ENCODE data around the gene OR11H7.
"Not testable (repeated sequence)": the region's sequence is repeated elsewhere in the genome, so short reads cannot be mapped to it uniquely, and the experiment has no call there.

Gene OR11H7

GRCh38 chr14:20194101-20194500 lies 34.7 kb upstream of the OR11H7 start:
- TF ChIP-seq, protein P1, sequence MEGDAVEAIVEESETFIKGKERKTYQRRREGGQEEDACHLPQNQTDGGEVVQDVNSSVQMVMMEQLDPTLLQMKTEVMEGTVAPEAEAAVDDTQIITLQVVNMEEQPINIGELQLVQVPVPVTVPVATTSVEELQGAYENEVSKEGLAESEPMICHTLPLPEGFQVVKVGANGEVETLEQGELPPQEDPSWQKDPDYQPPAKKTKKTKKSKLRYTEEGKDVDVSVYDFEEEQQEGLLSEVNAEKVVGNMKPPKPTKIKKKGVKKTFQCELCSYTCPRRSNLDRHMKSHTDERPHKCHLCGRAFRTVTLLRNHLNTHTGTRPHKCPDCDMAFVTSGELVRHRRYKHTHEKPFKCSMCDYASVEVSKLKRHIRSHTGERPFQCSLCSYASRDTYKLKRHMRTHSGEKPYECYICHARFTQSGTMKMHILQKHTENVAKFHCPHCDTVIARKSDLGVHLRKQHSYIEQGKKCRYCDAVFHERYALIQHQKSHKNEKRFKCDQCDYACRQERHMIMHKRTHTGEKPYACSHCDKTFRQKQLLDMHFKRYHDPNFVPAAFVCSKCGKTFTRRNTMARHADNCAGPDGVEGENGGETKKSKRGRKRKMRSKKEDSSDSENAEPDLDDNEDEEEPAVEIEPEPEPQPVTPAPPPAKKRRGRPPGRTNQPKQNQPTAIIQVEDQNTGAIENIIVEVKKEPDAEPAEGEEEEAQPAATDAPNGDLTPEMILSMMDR (IDR thresholded peaks at IDR 0.05; ENCODE audit: extremely low read depth, missing control alignments), result no peak
- DNase-seq (ENCODE audit: low spot score), result no peak

DNA sequence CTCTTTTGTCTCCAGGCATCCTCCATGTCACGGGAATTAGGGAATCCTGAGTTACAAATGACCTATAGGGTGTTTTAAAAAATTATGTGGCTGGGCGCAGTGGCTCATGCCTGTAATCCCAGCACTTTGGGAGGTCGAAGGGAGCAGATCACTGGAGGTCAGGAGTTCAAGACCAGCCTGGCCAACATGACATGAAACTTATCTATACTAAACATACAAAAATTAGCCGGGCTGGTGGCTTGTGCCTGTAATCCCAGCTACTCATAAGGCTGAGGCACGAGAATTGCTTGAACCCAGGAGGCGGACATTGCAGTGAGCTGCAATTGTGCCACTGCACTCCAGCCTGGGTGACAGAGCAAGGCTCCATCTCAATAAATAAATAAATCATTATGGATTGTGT lies 33.6 kb upstream of the OR11H7 start:
- not testable (repeated sequence) for DNase-seq (ENCODE audit: low spot score)

DNA sequence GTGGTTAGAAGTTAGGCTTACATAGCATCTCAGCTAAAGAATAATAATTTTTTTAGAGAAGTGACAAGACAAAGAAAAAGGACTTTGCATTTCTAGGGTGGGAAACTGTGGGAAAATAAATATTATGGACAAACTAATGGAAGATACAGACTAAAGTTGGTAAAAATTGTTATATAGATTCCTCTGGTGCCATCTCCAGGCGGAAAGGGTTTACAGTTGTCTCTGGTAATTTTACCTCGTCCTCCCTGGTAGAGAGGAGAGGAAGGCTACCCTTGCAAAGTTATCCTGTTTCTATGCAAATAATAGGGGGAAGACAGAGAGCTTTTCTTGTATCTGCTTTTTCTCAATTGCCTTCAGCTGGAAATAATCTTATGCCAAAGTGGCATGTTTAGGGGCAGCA lies 32.9 kb upstream of the OR11H7 start:
- TF ChIP-seq, protein P1 (IDR thresholded peaks at IDR 0.05; ENCODE audit: extremely low read depth, missing control alignments), result no peak
- no peak for DNase-seq (ENCODE audit: low spot score)

GRCh38 chr14:20197459-20197858 lies 31.3 kb upstream of the OR11H7 start:
- TF ChIP-seq, protein P1 (IDR thresholded peaks at IDR 0.05; ENCODE audit: extremely low read depth, missing control alignments), result no peak
- DNase-seq (ENCODE audit: low spot score), result no peak

DNA sequence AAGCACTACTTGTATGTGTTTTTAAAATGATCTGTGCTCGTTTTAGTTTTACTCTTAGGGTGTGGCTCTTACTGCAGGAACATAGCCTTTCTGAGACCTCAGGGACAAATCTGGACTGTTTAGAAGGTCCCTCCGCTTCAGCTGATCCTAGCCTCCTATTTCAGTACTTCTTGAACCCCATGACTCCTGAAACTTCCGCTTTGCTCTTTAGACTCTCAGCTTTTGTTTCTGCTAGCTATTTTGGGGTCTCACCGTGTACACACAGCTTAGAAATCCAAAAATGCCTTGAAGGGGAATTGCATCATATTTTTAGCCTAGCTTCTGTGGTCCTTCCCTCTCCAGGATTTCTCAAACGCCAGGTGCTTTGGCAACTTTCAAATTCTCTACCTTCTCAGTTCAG lies 29.8 kb upstream of the OR11H7 start:
- TF ChIP-seq, protein P1 (IDR thresholded peaks at IDR 0.05; ENCODE audit: extremely low read depth, missing control alignments), result no peak
- no peak for DNase-seq (ENCODE audit: low spot score)

DNA sequence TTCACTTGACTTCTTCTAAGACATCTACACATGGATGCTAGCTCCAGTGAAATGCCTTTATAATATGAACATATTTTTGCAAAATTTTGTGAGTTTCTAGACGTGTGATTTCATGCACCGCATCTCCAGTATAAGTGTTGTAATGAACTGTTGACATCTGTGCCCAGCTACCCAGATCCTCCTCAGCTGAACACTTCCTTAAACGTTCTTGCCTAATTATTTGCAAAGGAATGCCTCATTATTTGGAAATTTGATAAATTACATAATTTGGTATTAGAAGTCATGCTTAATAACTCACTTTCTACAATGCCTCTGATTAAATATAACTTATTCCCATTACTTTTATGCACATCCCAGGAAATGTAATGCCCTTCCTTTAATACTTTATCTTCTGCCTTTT lies 24.1 kb upstream of the OR11H7 start:
- no peak for DNase-seq (ENCODE audit: low spot score)

GRCh38 chr14:20209595-20209994 lies 19.2 kb upstream of the OR11H7 start:
- no peak for DNase-seq (ENCODE audit: low spot score)
- TF ChIP-seq, protein P1 (IDR thresholded peaks at IDR 0.05; ENCODE audit: extremely low read depth, missing control alignments), result no peak

More for the DNA sequence above, 24.1 kb upstream of the OR11H7 start:
- TF ChIP-seq, protein P1 (IDR thresholded peaks at IDR 0.05; ENCODE audit: extremely low read depth, missing control alignments), result no peak

DNA sequence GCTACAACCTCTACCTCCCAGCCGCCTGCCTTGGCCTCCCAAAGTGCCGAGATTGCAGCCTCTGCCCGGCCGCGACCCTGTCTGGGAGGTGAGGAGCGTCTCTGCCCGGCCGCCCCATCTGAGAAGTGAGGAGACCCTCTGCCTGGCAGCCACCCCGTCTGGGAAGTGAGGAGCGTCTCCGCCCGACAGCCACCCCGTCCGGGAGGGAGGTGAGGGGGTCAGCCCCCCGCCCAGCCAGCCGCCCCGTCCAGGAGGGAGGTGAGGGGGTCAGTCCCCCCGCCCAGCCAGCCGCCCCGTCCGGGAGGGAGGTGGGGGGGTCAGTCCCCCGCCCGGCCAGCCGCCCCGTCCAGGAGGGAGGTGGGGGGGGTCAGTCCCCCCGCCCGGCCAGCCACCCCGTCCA lies 16.4 kb upstream of the OR11H7 start:
- not testable (repeated sequence) for DNase-seq (ENCODE audit: low spot score)

DNA sequence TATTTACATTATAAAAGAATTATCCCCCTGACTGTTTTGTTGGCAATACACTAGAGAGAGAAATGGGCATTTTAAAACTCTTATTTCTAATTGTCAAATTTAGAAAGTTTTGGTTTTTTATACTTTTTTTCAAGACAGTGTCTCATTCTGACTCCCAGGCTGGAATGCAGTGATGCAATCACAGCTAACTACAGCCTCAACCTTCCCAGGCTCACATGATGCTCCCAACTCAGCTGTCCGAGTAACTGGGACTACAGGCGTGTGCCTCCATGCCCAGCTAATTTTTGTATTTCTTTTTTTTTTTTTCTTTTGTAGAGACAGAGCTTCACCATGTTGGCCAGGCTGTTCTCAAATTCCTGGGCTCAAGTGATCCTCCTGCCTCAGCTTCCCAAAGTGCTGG lies 13.6 kb upstream of the OR11H7 start:
- no peak for DNase-seq (ENCODE audit: low spot score)
- TF ChIP-seq, protein P1 (IDR thresholded peaks at IDR 0.05; ENCODE audit: extremely low read depth, missing control alignments), result no peak

Data from GM20000 (cell line).